LNCAP (cell line): ENCODE measurements around the gene CYP26B1.

ENCODE experiments used
- TF ChIP-seq, protein P1 (sequence below): fragments of 450-650 bp; IDR thresholded peaks from 2 replicates; pipeline ENCODE4 v1.5.1; 2017; ENCODE audit warnings: mild to moderate bottlenecking

CYP26B1 gene

GRCh38 chr2:72129681-72130340 is 17.9 kb downstream of the CYP26B1 start:
- TF ChIP-seq, protein P1, sequence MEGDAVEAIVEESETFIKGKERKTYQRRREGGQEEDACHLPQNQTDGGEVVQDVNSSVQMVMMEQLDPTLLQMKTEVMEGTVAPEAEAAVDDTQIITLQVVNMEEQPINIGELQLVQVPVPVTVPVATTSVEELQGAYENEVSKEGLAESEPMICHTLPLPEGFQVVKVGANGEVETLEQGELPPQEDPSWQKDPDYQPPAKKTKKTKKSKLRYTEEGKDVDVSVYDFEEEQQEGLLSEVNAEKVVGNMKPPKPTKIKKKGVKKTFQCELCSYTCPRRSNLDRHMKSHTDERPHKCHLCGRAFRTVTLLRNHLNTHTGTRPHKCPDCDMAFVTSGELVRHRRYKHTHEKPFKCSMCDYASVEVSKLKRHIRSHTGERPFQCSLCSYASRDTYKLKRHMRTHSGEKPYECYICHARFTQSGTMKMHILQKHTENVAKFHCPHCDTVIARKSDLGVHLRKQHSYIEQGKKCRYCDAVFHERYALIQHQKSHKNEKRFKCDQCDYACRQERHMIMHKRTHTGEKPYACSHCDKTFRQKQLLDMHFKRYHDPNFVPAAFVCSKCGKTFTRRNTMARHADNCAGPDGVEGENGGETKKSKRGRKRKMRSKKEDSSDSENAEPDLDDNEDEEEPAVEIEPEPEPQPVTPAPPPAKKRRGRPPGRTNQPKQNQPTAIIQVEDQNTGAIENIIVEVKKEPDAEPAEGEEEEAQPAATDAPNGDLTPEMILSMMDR: no peak

DNA sequence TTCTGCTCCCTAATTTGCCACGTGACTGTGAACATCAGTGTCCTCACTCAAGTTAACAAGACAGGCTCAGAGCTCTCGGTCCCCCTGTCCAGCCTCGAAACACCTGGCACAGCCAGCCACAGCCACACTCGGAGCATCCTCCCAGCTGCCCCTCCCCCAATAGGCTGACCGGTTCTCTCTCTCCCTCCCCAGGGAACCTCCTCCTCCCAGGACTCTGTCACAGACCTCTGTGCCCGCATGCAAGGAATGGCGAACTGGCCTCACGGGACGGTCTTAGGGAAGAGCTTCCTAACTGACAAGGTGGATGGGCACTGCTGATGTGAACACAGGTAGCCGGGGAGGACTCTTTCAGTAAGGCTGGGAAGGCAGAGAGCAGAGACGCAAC is 18.8 kb downstream of the CYP26B1 start:
- TF ChIP-seq, protein P1: no peak

DNA sequence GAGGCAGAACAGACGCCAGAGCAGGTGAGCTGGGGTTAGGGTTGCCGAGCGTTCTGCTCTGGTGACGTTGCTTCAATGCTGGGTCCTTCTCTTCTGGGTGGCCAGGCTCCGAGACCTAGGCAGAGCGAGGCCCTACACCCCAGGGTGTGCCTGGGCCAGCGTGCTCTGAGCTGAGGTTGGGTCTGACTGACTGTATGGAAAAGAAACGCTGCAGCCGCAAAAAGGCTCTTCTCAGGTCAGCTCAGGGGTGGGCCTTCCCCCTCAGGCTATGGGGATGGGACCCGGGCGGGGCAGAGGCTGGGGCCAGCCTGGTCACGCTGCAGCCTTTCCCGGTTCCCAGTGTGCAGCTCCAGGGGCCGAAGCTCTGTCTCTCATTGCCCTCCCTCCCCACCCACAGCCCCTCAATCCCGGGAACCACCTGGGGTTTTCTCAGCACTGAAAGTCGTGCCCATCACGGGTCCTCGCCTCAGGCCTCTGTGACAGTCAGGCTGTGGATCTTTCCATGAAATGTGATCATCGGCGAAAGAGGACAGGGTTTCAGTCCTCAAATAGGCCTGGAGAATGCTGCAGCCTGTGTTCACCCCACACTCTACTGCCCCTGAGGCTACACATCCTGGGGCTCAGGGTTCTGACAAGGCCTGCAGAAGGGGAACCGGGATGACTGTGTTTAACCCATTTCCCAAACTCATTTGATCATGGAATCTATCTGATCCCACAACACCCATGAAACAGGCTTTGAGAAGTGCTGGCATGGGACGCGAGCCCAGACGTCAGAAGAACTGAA is 19.4 kb downstream of the CYP26B1 start:
- TF ChIP-seq, protein P1: no peak

DNA sequence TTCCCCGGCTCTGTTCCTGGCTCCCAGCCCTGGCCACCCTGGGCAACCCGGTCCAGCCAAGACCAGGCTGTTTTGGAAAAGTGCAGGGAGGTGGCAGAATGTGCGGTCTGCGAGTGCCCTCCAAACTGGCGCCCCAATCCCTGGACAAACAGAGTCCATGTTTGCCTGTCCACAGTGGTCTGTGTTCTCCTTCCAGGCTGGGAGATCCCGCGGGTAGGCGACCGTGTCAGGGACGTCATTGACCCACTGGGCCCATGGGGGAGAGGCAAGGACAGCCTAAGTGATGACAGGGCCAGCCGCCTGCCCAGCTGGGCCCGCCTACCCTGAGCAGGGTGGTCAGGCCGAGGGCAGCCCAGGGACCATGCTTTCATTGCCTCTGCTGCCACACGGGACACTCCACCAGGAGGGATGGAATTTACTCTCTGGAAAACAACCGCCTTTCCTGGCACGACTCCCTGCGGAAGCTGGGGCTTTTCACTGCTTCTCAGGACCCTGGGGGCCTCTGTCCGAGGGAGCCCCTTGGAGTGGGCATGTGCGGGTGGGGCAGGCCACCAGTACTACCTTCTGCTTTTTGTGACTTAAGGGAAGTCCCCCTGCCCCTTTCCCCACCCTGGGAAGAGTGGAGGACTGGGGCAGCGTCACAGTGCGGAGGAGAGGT is 20.1 kb downstream of the CYP26B1 start:
- TF ChIP-seq, protein P1: no peak

GRCh38 chr2:72126186-72127100 is 21.2 kb downstream of the CYP26B1 start:
- TF ChIP-seq, protein P1: no peak

DNA sequence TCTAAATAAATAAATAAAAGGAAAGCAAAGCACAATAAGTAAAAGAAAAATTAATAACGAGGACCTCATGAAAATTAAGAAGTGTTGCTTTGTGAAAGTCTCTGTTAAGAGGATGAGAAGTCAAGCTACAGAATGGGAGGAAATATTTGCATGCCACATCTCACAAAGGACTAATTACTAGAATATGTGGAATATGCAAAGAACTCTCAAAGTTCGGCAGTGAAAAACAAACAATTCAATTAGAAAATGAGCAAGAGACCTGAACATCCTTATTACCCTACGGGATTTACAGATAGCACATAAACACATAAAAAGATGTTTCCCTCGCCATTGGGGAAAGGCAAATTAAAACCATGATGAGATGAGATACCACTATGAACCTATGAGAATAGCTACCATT is 23.3 kb downstream of the CYP26B1 start:
- TF ChIP-seq, protein P1: no peak

DNA sequence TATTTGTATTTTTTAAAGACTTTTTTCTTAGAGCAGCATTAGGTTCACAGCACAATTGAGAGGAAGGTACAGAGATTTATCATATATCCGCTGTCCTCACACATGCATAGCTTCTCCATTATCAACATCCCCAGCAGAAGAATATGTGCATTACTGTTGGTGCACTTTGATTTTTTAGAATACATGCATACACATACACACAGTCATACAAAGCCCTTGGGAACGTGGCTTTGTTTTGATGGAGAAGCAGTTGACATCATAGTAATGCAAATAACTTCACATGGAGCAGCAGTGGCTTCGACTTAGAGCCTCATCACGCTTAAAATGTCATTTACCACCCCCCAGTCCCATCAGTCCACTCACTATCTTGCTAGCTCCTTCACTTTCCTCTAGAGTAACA is 26.5 kb downstream of the CYP26B1 start:
- TF ChIP-seq, protein P1: no peak
